NB4 (cell line): Measurements from ENCODE around the gene ZCCHC24.

Experiments used
- CTCF ChIP-seq: IDR thresholded peaks from one replicate; pipeline ENCODE4 v1.5.1; 2012; ENCODE audit warnings: low read depth, low read length
- POLR2A ChIP-seq: IDR thresholded peaks from 2 replicates; pipeline ENCODE4 v1.6.1; 2011; ENCODE audit warnings: mild to moderate bottlenecking; ENCODE audit not compliant: insufficient read length; ENCODE audit errors: extremely low read depth

GRCh38 chr10:79458483-79458882 is 13.1 kb upstream of the ZCCHC24 start:
- TF ChIP-seq CTCF (no peak), POLR2A (no peak)
